Stimulated activated naive CD8-positive, alpha-beta T cell treated with anti-CD3 and anti-CD28 coated beads, Interleukin-15, amount 100 ng/mL, for 72 hours (primary cell): ENCODE results near the gene CPSF4L.

Experiments used
- ATAC-seq: fragments of 150-1000 bp; cut with Tn5 transposase; 2 replicates; pipeline ENCODE4 v1.10.0; 2021; ENCODE audit warnings: mild to moderate bottlenecking, moderate library complexity
- DNase-seq, 2 donors: peaks; one replicate each; pipeline ENCODE4 v3.0.0; 2021 to 2022
- H3K27ac Mint-ChIP-seq, 2 donors: one replicate each; pipeline ENCODE4 v1.8.0; 2022; ENCODE audit warnings: mild to moderate bottlenecking in 2 of 2, mixed read lengths in 2 of 2, moderate library complexity in 2 of 2
- H3K27me3 Mint-ChIP-seq: one replicate; pipeline ENCODE4 v1.8.0; 2022; ENCODE audit warnings: mixed read lengths
- H3K4me1 Mint-ChIP-seq: one replicate; pipeline ENCODE4 v1.8.0; 2022; ENCODE audit warnings: mild to moderate bottlenecking, mixed read lengths
- H3K4me3 Mint-ChIP-seq, 2 donors: one replicate each; pipeline ENCODE4 v1.8.0; 2022; ENCODE audit warnings: mild to moderate bottlenecking in 2 of 2, mixed read lengths in 2 of 2, moderate library complexity in 1 of 2
- H3K9me3 Mint-ChIP-seq, 2 donors: one replicate each; pipeline ENCODE4 v1.8.0; 2022; ENCODE audit warnings: mixed read lengths in 2 of 2

The CPSF4L gene

GRCh38 chr17:73262676-73263642 lies 1.3 kb upstream of the CPSF4L start:
- Mint-ChIP-seq H3K4me1 (no peaks in the 10 kb centered on the region), H3K4me3 (no peak overlapping the region), H3K9me3 (no peaks in the 10 kb centered on the region), H3K27ac (no peak overlapping the region), H3K27me3 (no peaks in the 10 kb centered on the region)
- no peak for ATAC-seq
- no peak for DNase-seq

- ATAC-seq = peak; percentile 54
- no peak for DNase-seq
- no peaks in the 10 kb centered on the region for H3K4me1 Mint-ChIP-seq
- no peaks in the 10 kb centered on the region for H3K9me3 Mint-ChIP-seq
- no peak overlapping the region for H3K4me3 Mint-ChIP-seq
- no peak overlapping the region for H3K27ac Mint-ChIP-seq
- H3K27me3 Mint-ChIP-seq = no peaks in the 10 kb centered on the region
These were observed 434 bp upstream of the CPSF4L start for GRCh38 chr17:73261952-73262675.

- ATAC-seq (no peak), DNase-seq (no peak)
- no peaks in the 10 kb centered on the region for H3K4me1 Mint-ChIP-seq
- no peaks in the 10 kb centered on the region for H3K9me3 Mint-ChIP-seq
- no peaks in the 10 kb centered on the region for H3K27me3 Mint-ChIP-seq
- H3K27ac Mint-ChIP-seq = peak overlapping the region in 1 of 2 donors; percentile 46
- H3K4me3 Mint-ChIP-seq = no peak overlapping the region
These were observed 4.2 kb downstream of the CPSF4L start for GRCh38 chr17:73257516-73257915.

GRCh38 chr17:73256220-73256619 lies 5.5 kb downstream of the CPSF4L start:
- DNase-seq (no peak), ATAC-seq (no peak)
- no peaks in the 10 kb centered on the region for H3K4me1 Mint-ChIP-seq
- no peaks in the 10 kb centered on the region for H3K9me3 Mint-ChIP-seq
- H3K4me3 Mint-ChIP-seq = no peak overlapping the region
- H3K27ac Mint-ChIP-seq = no peak overlapping the region
- H3K27me3 Mint-ChIP-seq = no peaks in the 10 kb centered on the region

GRCh38 chr17:73255671-73256181 lies 6.0 kb downstream of the CPSF4L start:
- peak; percentile 56 to 60 for DNase-seq
- Mint-ChIP-seq H3K27me3 (no peaks in the 10 kb centered on the region), H3K4me1 (no peaks in the 10 kb centered on the region), H3K9me3 (no peaks in the 10 kb centered on the region), H3K27ac (no peak overlapping the region), H3K4me3 (no peak overlapping the region)
- peak; percentile 89 for ATAC-seq

GRCh38 chr17:73251871-73252270 lies 9.8 kb downstream of the CPSF4L start:
- Mint-ChIP-seq H3K27me3 (no peaks in the 10 kb centered on the region), H3K27ac (peak overlapping the region; percentile 8 to 67), H3K4me3 (no peak overlapping the region), H3K9me3 (no peaks in the 10 kb centered on the region), H3K4me1 (no peaks in the 10 kb centered on the region)
- no peak for ATAC-seq
- DNase-seq = no peak

- H3K27me3 Mint-ChIP-seq = no peaks in the 10 kb centered on the region
- peak overlapping the region in 1 of 2 donors; percentile 75 for H3K27ac Mint-ChIP-seq
- H3K4me3 Mint-ChIP-seq = no peak overlapping the region
- H3K9me3 Mint-ChIP-seq = no peaks in the 10 kb centered on the region
- H3K4me1 Mint-ChIP-seq = no peaks in the 10 kb centered on the region
- ATAC-seq (no peak), DNase-seq (no peak)
These were observed 10.6 kb downstream of the CPSF4L start for GRCh38 chr17:73250851-73251640.

- H3K4me3 Mint-ChIP-seq = no peak overlapping the region
- no peak for DNase-seq
- no peaks in the 10 kb centered on the region for H3K9me3 Mint-ChIP-seq
- ATAC-seq = no peak
- no peaks in the 10 kb centered on the region for H3K4me1 Mint-ChIP-seq
- no peak overlapping the region for H3K27ac Mint-ChIP-seq
- no peaks in the 10 kb centered on the region for H3K27me3 Mint-ChIP-seq
These were observed 12.0 kb downstream of the CPSF4L start for GRCh38 chr17:73249700-73250099.

GRCh38 chr17:73248532-73248931 lies 13.1 kb downstream of the CPSF4L start:
- Mint-ChIP-seq H3K27me3 (no peaks in the 10 kb centered on the region), H3K4me3 (no peak overlapping the region), H3K4me1 (no peaks in the 10 kb centered on the region), H3K27ac (no peak overlapping the region), H3K9me3 (no peaks in the 10 kb centered on the region)
- ATAC-seq (no peak), DNase-seq (no peak)

- H3K9me3 Mint-ChIP-seq = no peaks in the 10 kb centered on the region
- no peak for DNase-seq
- H3K4me3 Mint-ChIP-seq = no peak overlapping the region
- H3K4me1 Mint-ChIP-seq = no peaks in the 10 kb centered on the region
- no peak for ATAC-seq
- no peaks in the 10 kb centered on the region for H3K27me3 Mint-ChIP-seq
- no peak overlapping the region for H3K27ac Mint-ChIP-seq
These were observed 14.0 kb downstream of the CPSF4L start for GRCh38 chr17:73247726-73248125.

- no peaks in the 10 kb centered on the region for H3K9me3 Mint-ChIP-seq
- no peak for DNase-seq
- no peak for ATAC-seq
- H3K27ac Mint-ChIP-seq = no peak overlapping the region
- no peaks in the 10 kb centered on the region for H3K27me3 Mint-ChIP-seq
- no peak overlapping the region for H3K4me3 Mint-ChIP-seq
- H3K4me1 Mint-ChIP-seq = peaks cover 42% of the 10 kb centered on the region
These were observed 21.1 kb downstream of the CPSF4L start for GRCh38 chr17:73240561-73240960.

- Mint-ChIP-seq H3K27me3 (no peaks in the 10 kb centered on the region), H3K9me3 (no peaks in the 10 kb centered on the region), H3K4me1 (peaks cover 59% of the 10 kb centered on the region), H3K4me3 (peak overlapping the region; percentile 45 to 49), H3K27ac (peak overlapping the region in 1 of 2 donors; percentile 72)
- ATAC-seq (peak; percentile 58), DNase-seq (no peak)
These were observed 24.0 kb downstream of the CPSF4L start for GRCh38 chr17:73237714-73238113.

GRCh38 chr17:73234736-73235135 lies 26.9 kb downstream of the CPSF4L start:
- Mint-ChIP-seq H3K27ac (no peak overlapping the region), H3K4me1 (peaks cover 70% of the 10 kb centered on the region), H3K9me3 (no peaks in the 10 kb centered on the region), H3K27me3 (no peaks in the 10 kb centered on the region), H3K4me3 (no peak overlapping the region)
- DNase-seq = no peak
- no peak for ATAC-seq

GRCh38 chr17:73232587-73233373 lies 28.9 kb downstream of the CPSF4L start:
- no peaks in the 10 kb centered on the region for H3K9me3 Mint-ChIP-seq
- ATAC-seq (peak; percentile 57), DNase-seq (peak in 1 of 2 donors; percentile 30)
- peak overlapping the region; percentile 96 to 98 for H3K4me3 Mint-ChIP-seq
- H3K27ac Mint-ChIP-seq = peak overlapping the region; percentile 99
- H3K4me1 Mint-ChIP-seq = peaks cover 73% of the 10 kb centered on the region
- no peaks in the 10 kb centered on the region for H3K27me3 Mint-ChIP-seq
